Vagina (tissue), 2 donors: ENCODE results near the gene CREB5.

ENCODE experiments used
- CTCF ChIP-seq, 3 experiments: fragments of 450-650 bp in 2 of 3; fragments of 200-600 bp in 1 of 3; sonication (generic) in 1 of 3; IDR thresholded peaks; one replicate each; pipeline ENCODE4 v1.5.1; 2017 to 2019; ENCODE audit warnings: antibody characterized with exemption in 3 of 3, mild to moderate bottlenecking in 2 of 3, moderate library complexity in 2 of 3
- POLR2A ChIP-seq, 2 donors: fragments of 450-650 bp; IDR thresholded peaks; one replicate each; pipeline ENCODE4 v1.6.1; 2017; ENCODE audit warnings: antibody characterized with exemption in 2 of 2, mild to moderate bottlenecking in 2 of 2, moderate library complexity in 2 of 2
- POLR2AphosphoS5 ChIP-seq, 2 donors: sonication (generic); formaldehyde crosslinking; IDR thresholded peaks; one replicate each; pipeline ENCODE4 v1.9.0; 2017; ENCODE audit warnings: antibody characterized with exemption in 2 of 2, mild to moderate bottlenecking in 2 of 2, low read depth in 1 of 2; ENCODE audit not compliant: insufficient read depth in 1 of 2

- TF ChIP-seq POLR2A (IDR thresholded peaks at IDR 0.05) (no peak), CTCF (IDR thresholded peaks at IDR 0.05) (no peak), POLR2AphosphoS5 (IDR thresholded peaks at IDR 0.05; ENCODE audit: insufficient read depth in 1 of 2, low read depth in 1 of 2) (no peak)
Observed at GRCh38 chr7:28698840-28699239, 286.5 kb downstream of the CREB5 start.
